Amygdala (tissue), 56 donors: ENCODE results near the gene DIP2C.
"Not testable (repeated sequence)": the region's sequence is repeated elsewhere in the genome, so short reads cannot be mapped to it uniquely, and the experiment has no call there.

Experiments used
- DNase-seq, 56 donors: peaks; one replicate each; lab custom pipeline; 2025; lab: John Stamatoyannopoulos, UW

The DIP2C gene

GRCh38 chr10:661597-662222 lies 27.8 kb downstream of the DIP2C start:
- DNase-seq: no peak

GRCh38 chr10:660970-661596 lies 28.4 kb downstream of the DIP2C start:
- peak in 6 of 56 donors; percentile 24 to 49 (median 39) for DNase-seq

GRCh38 chr10:660413-660969 lies 29.0 kb downstream of the DIP2C start:
- DNase-seq: no peak

GRCh38 chr10:659688-660141 lies 29.8 kb downstream of the DIP2C start:
- peak in 1 of 56 donors; percentile 21 for DNase-seq

- DNase-seq: not testable (repeated sequence)
Measured at GRCh38 chr10:657816-658350, 31.6 kb downstream of the DIP2C start.

GRCh38 chr10:656883-657282 lies 32.6 kb downstream of the DIP2C start:
- no peak for DNase-seq

GRCh38 chr10:655184-655583 lies 34.3 kb downstream of the DIP2C start:
- DNase-seq: peak in 7 of 56 donors; percentile 28 to 69 (median 55)

- DNase-seq: no peak
Measured at GRCh38 chr10:654647-654996, 34.8 kb downstream of the DIP2C start.

- peak in 6 of 56 donors; percentile 25 to 57 (median 40) for DNase-seq
Measured at GRCh38 chr10:653991-654646, 35.3 kb downstream of the DIP2C start.

- DNase-seq: not testable (repeated sequence)
Measured at GRCh38 chr10:652832-653459, 36.5 kb downstream of the DIP2C start.

- no peak for DNase-seq
Measured at GRCh38 chr10:652233-652632, 37.2 kb downstream of the DIP2C start.

- no peak for DNase-seq
Measured at GRCh38 chr10:651692-652091, 37.8 kb downstream of the DIP2C start.

GRCh38 chr10:650886-651615 lies 38.4 kb downstream of the DIP2C start:
- no peak for DNase-seq

GRCh38 chr10:650441-650851 lies 39.0 kb downstream of the DIP2C start:
- DNase-seq: peak in 1 of 56 donors; percentile 35

GRCh38 chr10:649798-650440 lies 39.5 kb downstream of the DIP2C start:
- DNase-seq: no peak

GRCh38 chr10:649445-649797 lies 40.0 kb downstream of the DIP2C start:
- no peak for DNase-seq

- DNase-seq: not testable (repeated sequence)
Measured at GRCh38 chr10:647019-647418, 42.4 kb downstream of the DIP2C start.

GRCh38 chr10:646118-646524 lies 43.3 kb downstream of the DIP2C start:
- no peak for DNase-seq

- no peak for DNase-seq
Measured at GRCh38 chr10:644943-645334, 44.5 kb downstream of the DIP2C start.
